ENCODE results near the gene HIGD2A.

The HIGD2A gene

DNA sequence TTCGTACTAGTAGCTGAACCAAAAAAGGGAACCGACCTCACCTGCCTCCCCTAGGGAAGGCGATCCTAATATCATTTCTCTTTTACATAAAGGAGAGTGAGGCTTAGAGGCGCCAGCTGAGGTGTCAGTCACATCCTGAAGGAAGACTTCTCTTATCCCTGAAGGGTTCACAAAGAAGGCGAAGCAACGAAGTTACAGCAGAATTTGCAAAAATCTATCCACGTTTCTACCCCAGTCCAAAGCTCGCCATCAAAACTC is 26.4 kb upstream of the HIGD2A start:
- Mint-ChIP-seq H3K36me3 (peaks cover 15% of the 10 kb centered on the region), H3K27ac (peak overlapping the region; percentile 98), H3K9me3 (no peaks in the 10 kb centered on the region), H3K4me3 (peak overlapping the region; percentile 99), H3K27me3 (no peaks in the 10 kb centered on the region), H3K4me1 (peaks cover 45% of the 10 kb centered on the region)
- peak; percentile 68 for ATAC-seq

- H3K4me3 Mint-ChIP-seq = peak overlapping the region; percentile 83
- H3K4me1 Mint-ChIP-seq = peaks cover 35% of the 10 kb centered on the region
- H3K27me3 Mint-ChIP-seq = no peaks in the 10 kb centered on the region
- no peak for ATAC-seq
- peak overlapping the region; percentile 79 for H3K27ac Mint-ChIP-seq
- H3K36me3 Mint-ChIP-seq = peaks cover 14% of the 10 kb centered on the region
- no peaks in the 10 kb centered on the region for H3K9me3 Mint-ChIP-seq
Measured at GRCh38 chr5:176364765-176365350, 23.7 kb upstream of the HIGD2A start.

DNA sequence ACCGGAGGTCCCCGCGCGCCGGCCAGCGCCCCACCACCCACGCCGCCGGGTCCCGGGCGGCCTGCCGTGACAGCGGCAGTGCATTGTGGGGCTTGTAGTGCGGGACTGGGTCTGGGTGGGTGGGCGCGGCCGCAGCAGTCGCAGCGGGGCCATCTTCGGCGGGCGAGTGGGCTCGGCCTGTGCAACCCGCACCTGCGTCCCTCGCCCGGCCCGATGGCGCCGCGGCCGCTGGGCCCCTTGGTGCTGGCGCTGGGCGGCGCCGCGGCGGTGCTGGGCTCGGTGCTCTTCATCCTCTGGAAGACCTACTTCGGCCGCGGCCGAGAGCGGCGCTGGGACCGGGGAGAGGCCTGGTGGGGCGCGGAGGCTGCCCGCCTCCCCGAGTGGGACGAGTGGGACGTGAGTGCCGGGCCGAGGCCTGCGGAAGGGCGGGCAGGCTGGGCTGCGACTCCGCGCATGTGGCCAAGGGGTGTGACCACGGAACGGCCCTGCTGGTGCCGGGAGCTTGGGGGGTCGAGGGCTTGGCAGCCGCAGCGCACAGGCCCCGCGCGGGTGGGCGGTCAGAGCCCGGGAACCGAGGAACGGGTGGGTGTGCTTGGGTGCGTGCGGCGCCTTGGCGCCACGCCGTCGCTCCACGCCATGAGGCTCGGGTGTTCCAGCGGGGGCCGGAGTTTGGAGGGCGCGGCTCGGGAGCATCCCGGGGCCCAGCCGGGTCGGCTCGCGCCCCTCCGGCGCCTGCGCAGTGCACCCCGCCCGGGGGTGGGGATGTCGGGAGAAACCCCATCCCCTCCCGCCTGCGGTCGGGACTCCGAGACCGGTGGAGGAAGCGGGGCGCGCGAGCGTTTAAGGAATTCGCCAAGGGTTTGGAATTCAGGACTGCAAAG is 23.0 kb upstream of the HIGD2A start, which contains the start of gene ARL10:
Gene ARL10, plus strand, starts transcription at position 137 of the 881 bp plus-strand sequence. Its CDS starts 77 bp downstream, at position 214.
- Mint-ChIP-seq H3K4me1 (peaks cover 31% of the 10 kb centered on the region), H3K27me3 (no peaks in the 10 kb centered on the region), H3K9me3 (no peaks in the 10 kb centered on the region), H3K4me3 (peak within 1 kb of the TSS; percentile 83), H3K27ac (peak within 1 kb of the TSS; percentile 79), H3K36me3 (peaks cover 19% of the 10 kb centered on the region)
- ATAC-seq = peak; percentile 70

DNA sequence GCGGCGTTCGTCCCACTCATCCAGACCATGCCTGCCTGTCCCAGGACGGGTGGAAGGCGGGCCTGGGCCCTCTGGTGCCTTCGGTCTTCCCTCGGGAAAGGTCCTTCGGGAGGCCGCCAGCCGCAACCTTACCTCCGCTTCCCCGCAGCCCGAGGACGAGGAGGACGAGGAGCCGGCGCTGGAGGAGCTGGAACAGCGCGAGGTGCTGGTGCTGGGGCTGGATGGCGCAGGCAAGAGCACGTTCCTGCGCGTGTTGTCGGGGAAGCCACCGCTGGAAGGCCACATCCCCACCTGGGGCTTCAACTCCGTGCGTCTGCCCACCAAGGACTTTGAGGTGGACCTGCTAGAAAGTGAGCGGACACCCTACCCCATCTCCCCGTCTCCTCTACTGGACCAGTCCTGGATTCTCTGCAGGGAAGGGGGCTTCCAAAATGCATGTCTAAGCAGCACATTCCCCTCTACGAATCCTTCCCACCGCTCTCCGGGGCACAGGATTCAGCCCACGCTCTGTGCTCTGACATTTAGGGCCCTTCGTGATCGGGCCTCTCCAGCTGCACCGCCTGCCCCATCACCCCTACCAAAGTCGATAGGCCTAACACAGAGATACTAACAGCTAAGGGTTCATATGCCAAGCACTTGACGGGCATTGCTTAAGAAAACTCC is 22.2 kb upstream of the HIGD2A start:
- no peaks in the 10 kb centered on the region for H3K9me3 Mint-ChIP-seq
- H3K4me3 Mint-ChIP-seq = peak overlapping the region; percentile 63
- H3K27me3 Mint-ChIP-seq = no peaks in the 10 kb centered on the region
- peaks cover 23% of the 10 kb centered on the region for H3K4me1 Mint-ChIP-seq
- H3K27ac Mint-ChIP-seq = no peak overlapping the region
- ATAC-seq = no peak
- peaks cover 26% of the 10 kb centered on the region for H3K36me3 Mint-ChIP-seq

DNA sequence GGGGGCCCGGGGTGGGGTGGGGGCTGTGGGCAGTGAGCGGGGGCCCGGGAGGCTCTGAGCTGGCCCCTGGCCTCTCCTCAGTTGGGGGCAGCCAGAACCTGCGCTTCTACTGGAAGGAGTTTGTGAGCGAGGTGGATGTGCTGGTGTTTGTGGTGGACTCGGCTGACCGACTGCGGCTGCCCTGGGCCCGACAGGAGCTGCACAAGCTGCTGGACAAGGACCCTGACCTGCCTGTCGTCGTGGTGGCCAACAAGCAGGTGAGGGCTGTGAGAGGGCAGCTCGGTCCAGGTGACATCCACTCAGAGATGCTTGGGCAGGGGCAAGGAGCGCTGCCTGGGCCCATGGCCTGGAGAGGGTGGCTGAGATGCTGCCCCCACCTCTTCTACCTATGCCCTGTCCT is 19.8 kb upstream of the HIGD2A start:
- Mint-ChIP-seq H3K9me3 (no peaks in the 10 kb centered on the region), H3K27me3 (no peaks in the 10 kb centered on the region), H3K36me3 (peaks cover 27% of the 10 kb centered on the region), H3K4me3 (no peak overlapping the region), H3K27ac (no peak overlapping the region), H3K4me1 (peaks cover 11% of the 10 kb centered on the region)
- ATAC-seq = no peak

GRCh38 chr5:176369934-176370711 is 18.4 kb upstream of the HIGD2A start:
- ATAC-seq = no peak
- Mint-ChIP-seq H3K36me3 (peaks cover 30% of the 10 kb centered on the region), H3K27ac (no peak overlapping the region)

DNA sequence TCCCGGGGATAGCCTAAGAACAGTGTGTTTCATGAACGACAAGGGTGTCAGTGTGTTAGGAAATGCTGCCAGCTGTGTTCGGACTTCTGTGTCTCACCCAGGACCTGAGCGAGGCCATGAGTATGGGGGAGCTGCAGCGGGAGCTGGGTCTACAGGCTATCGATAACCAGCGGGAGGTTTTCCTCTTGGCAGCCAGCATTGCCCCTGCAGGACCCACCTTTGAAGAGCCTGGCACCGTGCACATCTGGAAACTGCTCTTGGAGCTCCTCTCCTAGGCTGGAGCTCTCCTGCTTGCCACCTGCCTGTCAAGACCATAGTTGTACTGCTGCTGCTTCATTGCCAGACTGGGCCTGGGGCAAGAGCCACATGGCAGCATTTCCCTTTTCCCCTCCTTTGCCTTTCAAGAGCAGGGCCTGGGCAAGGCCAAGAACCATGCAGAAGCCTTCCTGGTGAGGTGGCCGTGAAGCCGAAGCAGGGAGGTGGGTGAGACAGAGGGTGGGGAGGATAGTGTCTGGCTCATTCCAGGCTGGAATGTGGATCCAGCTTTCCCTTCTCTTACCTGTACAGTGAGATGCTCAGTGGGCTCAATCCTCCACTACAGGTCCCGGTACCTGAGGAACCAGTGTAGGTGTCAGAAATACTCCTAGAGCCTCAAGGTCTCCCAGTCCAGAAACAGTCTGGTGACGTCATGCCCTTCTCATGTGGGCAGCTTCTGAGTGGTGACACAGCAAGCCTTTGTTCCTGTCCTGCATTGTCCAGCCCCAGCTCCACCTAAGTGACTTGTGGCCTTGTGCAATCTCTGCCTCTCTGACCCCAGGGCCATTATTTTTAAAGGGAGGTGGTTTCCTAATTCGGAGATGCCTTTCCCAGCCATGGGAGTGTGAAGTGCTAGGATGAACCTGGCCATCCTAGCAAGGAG is 16.7 kb upstream of the HIGD2A start:
- H3K27ac Mint-ChIP-seq = no peak overlapping the region

More at GRCh38 chr5:176369934-176370711, 18.4 kb upstream of the HIGD2A start:
- H3K4me1 Mint-ChIP-seq = peaks cover 11% of the 10 kb centered on the region
- no peaks in the 10 kb centered on the region for H3K27me3 Mint-ChIP-seq
- H3K4me3 Mint-ChIP-seq = no peak overlapping the region
- no peaks in the 10 kb centered on the region for H3K9me3 Mint-ChIP-seq

DNA sequence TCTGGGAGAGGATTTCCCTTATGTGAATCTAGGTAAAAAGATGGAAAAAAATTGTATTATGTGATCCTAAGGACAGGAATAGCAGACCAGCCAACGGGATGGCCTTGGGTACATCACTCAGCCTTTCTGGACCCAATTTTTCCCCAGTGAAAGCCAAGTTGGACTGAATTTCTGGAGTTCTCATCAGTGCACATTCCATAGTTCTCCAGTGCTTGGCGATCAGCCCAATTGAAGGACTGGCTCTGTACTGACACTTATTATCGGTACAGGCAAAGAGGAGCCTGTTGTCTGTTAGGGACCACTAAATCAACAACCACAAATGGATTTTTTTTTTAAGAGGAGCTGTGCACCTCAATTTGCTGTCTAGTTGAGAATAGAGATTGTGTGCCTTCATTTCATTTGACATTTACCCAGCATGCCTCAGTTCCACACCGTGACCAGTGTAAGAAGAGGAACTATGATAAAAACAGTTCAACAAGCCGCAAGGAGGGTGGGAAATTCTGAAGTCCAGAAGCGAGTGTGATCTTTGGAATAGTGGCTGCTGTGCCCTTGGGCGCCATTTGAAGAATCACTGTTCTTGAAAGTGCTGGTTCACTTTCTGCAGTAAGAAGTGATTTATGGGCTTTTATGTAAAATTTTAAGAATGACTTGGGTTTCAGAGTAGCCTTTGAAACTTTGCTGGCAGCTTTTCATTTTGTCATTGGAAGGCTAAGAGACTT is 15.3 kb upstream of the HIGD2A start:
- no peak overlapping the region for H3K4me3 Mint-ChIP-seq
- H3K9me3 Mint-ChIP-seq = no peaks in the 10 kb centered on the region
- no peak overlapping the region for H3K27ac Mint-ChIP-seq
- H3K27me3 Mint-ChIP-seq = no peaks in the 10 kb centered on the region
- peaks cover 34% of the 10 kb centered on the region for H3K36me3 Mint-ChIP-seq
- ATAC-seq = peak; percentile 80
- no peaks in the 10 kb centered on the region for H3K4me1 Mint-ChIP-seq

More for the DNA sequence above, 16.7 kb upstream of the HIGD2A start:
- Mint-ChIP-seq H3K4me3 (no peak overlapping the region), H3K27me3 (no peaks in the 10 kb centered on the region), H3K36me3 (peaks cover 48% of the 10 kb centered on the region), H3K4me1 (peaks cover 11% of the 10 kb centered on the region), H3K9me3 (no peaks in the 10 kb centered on the region)
- no peak for ATAC-seq

DNA sequence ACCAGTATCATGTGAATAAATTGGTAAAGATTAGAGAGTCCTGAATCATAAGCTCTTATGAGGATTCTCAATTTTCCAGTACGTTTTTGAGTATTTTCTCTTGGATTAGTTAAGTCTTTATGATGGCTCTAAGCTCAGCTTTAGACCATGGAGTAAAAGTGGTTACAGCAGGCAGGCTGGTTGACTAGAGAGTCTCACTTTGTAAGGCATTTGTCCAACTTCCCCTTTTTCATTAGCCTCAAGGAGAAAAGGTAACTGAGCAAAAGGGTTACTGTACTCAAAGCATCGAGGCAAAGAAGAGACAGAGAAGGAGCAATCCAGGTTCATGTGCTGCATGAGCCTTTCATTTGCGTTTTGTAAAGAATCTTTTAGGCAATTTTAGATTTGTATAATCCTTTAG is 8.7 kb upstream of the HIGD2A start:
- H3K4me1 Mint-ChIP-seq = peaks cover 15% of the 10 kb centered on the region
- no peak overlapping the region for H3K4me3 Mint-ChIP-seq
- peaks cover 47% of the 10 kb centered on the region for H3K36me3 Mint-ChIP-seq
- ATAC-seq = peak; percentile 78
- H3K27me3 Mint-ChIP-seq = no peaks in the 10 kb centered on the region
- H3K9me3 Mint-ChIP-seq = no peaks in the 10 kb centered on the region
- peak overlapping the region; percentile 22 for H3K27ac Mint-ChIP-seq

GRCh38 chr5:176381423-176381822 is 7.1 kb upstream of the HIGD2A start:
- Mint-ChIP-seq H3K27ac (no peak overlapping the region), H3K4me1 (peaks cover 30% of the 10 kb centered on the region), H3K9me3 (no peaks in the 10 kb centered on the region), H3K4me3 (no peak overlapping the region), H3K36me3 (peaks cover 46% of the 10 kb centered on the region), H3K27me3 (no peaks in the 10 kb centered on the region)
- no peak for ATAC-seq

DNA sequence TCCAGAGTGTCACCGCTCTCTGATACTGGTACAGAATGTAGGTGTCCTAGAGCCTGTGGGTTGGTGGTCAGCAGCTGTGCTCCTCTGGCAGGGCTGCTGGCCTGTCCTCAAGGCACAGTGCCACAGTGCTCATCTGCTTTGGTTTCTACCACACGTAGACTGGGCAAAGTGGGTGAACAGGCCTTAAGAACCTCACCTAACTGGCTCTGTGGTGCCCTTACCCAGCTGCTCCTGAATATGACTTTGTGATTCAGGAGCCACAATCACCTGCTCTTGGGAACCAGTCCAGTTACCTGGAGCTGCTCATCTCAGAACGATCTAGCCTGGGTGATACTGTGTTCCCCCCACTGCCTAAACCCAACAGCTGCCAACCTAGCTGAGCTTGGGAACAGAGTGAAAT is 6.6 kb upstream of the HIGD2A start:
- peaks cover 48% of the 10 kb centered on the region for H3K36me3 Mint-ChIP-seq
- no peak overlapping the region for H3K27ac Mint-ChIP-seq
- peaks cover 36% of the 10 kb centered on the region for H3K4me1 Mint-ChIP-seq
- ATAC-seq = no peak
- H3K4me3 Mint-ChIP-seq = no peak overlapping the region
- H3K9me3 Mint-ChIP-seq = no peaks in the 10 kb centered on the region
- no peaks in the 10 kb centered on the region for H3K27me3 Mint-ChIP-seq

- Mint-ChIP-seq H3K36me3 (peaks cover 48% of the 10 kb centered on the region), H3K9me3 (no peaks in the 10 kb centered on the region), H3K4me1 (peaks cover 43% of the 10 kb centered on the region), H3K27me3 (no peaks in the 10 kb centered on the region), H3K4me3 (no peak overlapping the region), H3K27ac (no peak overlapping the region)
- no peak for ATAC-seq
Measured at GRCh38 chr5:176382721-176383120, 5.8 kb upstream of the HIGD2A start.

DNA sequence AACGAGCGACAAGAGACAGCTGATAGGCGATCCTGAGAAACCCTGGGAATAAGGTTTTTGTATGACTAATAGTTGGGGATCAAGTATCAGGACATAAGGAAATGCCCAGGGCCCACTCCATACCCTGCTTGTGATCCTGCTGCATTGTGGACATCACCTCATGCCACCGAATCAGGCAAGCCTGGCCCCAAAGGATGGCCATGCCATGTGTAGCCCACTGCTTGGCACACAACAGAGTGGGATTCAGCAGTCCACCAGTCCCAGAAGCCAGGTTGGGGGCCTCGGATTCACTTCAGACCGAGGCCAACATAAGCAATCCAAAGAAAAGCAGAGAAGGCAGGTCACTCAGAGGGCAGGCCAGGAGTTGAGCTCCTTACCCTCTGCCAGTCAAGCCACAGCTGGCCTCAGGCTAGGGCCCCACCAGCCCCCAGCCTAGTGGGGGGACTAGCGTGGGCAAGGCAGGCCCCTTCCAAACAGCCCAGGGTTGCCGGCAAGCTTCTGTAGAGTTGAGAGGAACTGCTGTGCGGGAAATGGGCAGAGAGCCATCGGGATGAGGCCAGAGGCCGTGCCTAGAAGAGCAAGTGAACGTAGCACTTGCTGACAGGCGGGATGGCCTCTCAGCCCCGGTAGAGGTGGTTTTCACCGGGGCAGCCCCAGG is 5.2 kb upstream of the HIGD2A start:
- peaks cover 48% of the 10 kb centered on the region for H3K36me3 Mint-ChIP-seq
- H3K27me3 Mint-ChIP-seq = no peaks in the 10 kb centered on the region
- H3K4me1 Mint-ChIP-seq = peaks cover 49% of the 10 kb centered on the region
- no peak overlapping the region for H3K27ac Mint-ChIP-seq
- H3K4me3 Mint-ChIP-seq = no peak overlapping the region
- ATAC-seq = no peak
- no peaks in the 10 kb centered on the region for H3K9me3 Mint-ChIP-seq

Data from stimulated activated memory B cell treated with anti-CD40 and anti-IgM and Interleukin-4, amounts not matched to agents 10 μg/mL and 1 μg/mL and 100 μg/mL, for 72 hours (primary cell).